DOHH2 (cell line): Measurements from ENCODE around the gene C11orf52.

Source experiments
- H3F3A ChIP-seq: fragments of 200-600 bp; sonication (generic), shearing (Covaris generic); 2 replicates; pipeline ENCODE4 v1.6.0; 2016; ENCODE audit warnings: antibody characterized with exemption, mild to moderate bottlenecking; ENCODE audit not compliant: control insufficient read depth, insufficient read depth
- H3K27ac ChIP-seq: fragments of 200-600 bp; sonication (generic); 2 replicates; pipeline ENCODE4 v1.5.1; 2014; ENCODE audit warnings: low read depth, mild to moderate bottlenecking, low read length, moderate library complexity
- H3K27me3 ChIP-seq: fragments of 200-600 bp; sonication (generic); 2 replicates; pipeline ENCODE4 v1.6.1; 2014; ENCODE audit warnings: mild to moderate bottlenecking, low read length, mixed read lengths; ENCODE audit not compliant: control insufficient read depth
- H3K36me3 ChIP-seq: fragments of 200-600 bp; sonication (generic); 2 replicates; pipeline ENCODE4 v1.6.1; 2014; ENCODE audit warnings: mild to moderate bottlenecking, low read length, moderate library complexity, mixed read lengths; ENCODE audit not compliant: control insufficient read depth
- H3K4me1 ChIP-seq: fragments of 200-600 bp; sonication (generic); 2 replicates; pipeline ENCODE4 v1.6.1; 2014; ENCODE audit warnings: mild to moderate bottlenecking, low read length, mixed read lengths; ENCODE audit not compliant: control insufficient read depth
- H3K4me2 ChIP-seq: fragments of 200-600 bp; sonication (generic); 2 replicates; pipeline ENCODE4 v1.6.0; 2014; ENCODE audit warnings: mild to moderate bottlenecking, low read length, moderate library complexity
- H3K4me3 ChIP-seq: fragments of 200-600 bp; sonication (generic); 2 replicates; pipeline ENCODE4 v1.5.1; 2014; ENCODE audit warnings: mild to moderate bottlenecking, low read length, mixed read lengths
- H3K79me2 ChIP-seq: fragments of 200-600 bp; sonication (generic); 2 replicates; pipeline ENCODE4 v1.6.1; 2014; ENCODE audit warnings: mild to moderate bottlenecking, low read length, mixed read lengths; ENCODE audit not compliant: control insufficient read depth
- H3K9me2 ChIP-seq: fragments of 200-600 bp; sonication (generic); replicated peaks from 2 replicates; pipeline ENCODE4 v1.6.1; 2014; ENCODE audit warnings: mild to moderate bottlenecking, low read length, mixed read lengths; ENCODE audit not compliant: control insufficient read depth
- H3K9me3 ChIP-seq: fragments of 200-600 bp; sonication (generic); 2 replicates; pipeline ENCODE4 v1.6.1; 2014; ENCODE audit warnings: antibody characterized with exemption, low read length, mixed read lengths; ENCODE audit not compliant: control insufficient read depth, insufficient read depth
- H4K20me1 ChIP-seq: fragments of 200-600 bp; sonication (generic); 2 replicates; pipeline ENCODE4 v1.6.0; 2014; ENCODE audit warnings: low read depth, mild to moderate bottlenecking, antibody characterized with exemption, low read length, moderate library complexity; ENCODE audit not compliant: control insufficient read depth, insufficient read depth
- CTCF ChIP-seq: fragments of 200-600 bp; sonication (generic); IDR thresholded peaks from one replicate; pipeline ENCODE4 v1.5.1; 2014; ENCODE audit warnings: antibody characterized with exemption, mild to moderate bottlenecking, low read depth, low read length; ENCODE audit not compliant: poor library complexity, severe bottlenecking
- EZH2phosphoT487 ChIP-seq: fragments of 200-600 bp; sonication (generic); IDR thresholded peaks from 2 replicates; pipeline ENCODE4 v1.6.1; 2017; ENCODE audit warnings: borderline replicate concordance, mild to moderate bottlenecking, antibody characterized with exemption, low read length, moderate library complexity, mixed read lengths

The C11orf52 gene

GRCh38 chr11:111913997-111914396 is 4.7 kb upstream of the C11orf52 start:
- TF ChIP-seq CTCF (no peak), EZH2phosphoT487 (no peak)
- no peak overlapping the region for H3K4me3 ChIP-seq
- H3K4me1 ChIP-seq = no peaks in the 10 kb centered on the region
- no peaks in the 10 kb centered on the region for H3K9me3 ChIP-seq
- no peaks in the 10 kb centered on the region for H4K20me1 ChIP-seq
- H3K36me3 ChIP-seq = no peaks in the 10 kb centered on the region
- no peaks in the 10 kb centered on the region for H3K79me2 ChIP-seq
- no peaks in the 10 kb centered on the region for H3K9me2 ChIP-seq
- no peaks in the 10 kb centered on the region for H3F3A ChIP-seq
- H3K27me3 ChIP-seq = peaks cover 52% of the 10 kb centered on the region
- no peak overlapping the region for H3K4me2 ChIP-seq
- H3K27ac ChIP-seq = no peak overlapping the region

- Histone ChIP-seq H3K4me2 (no peak overlapping the region), H3K27ac (no peak overlapping the region), H3K4me3 (no peak overlapping the region), H3K9me2 (no peaks in the 10 kb centered on the region), H3K27me3 (peaks cover 31% of the 10 kb centered on the region), H3K36me3 (no peaks in the 10 kb centered on the region), H4K20me1 (no peaks in the 10 kb centered on the region), H3K79me2 (no peaks in the 10 kb centered on the region), H3F3A (no peaks in the 10 kb centered on the region), H3K9me3 (no peaks in the 10 kb centered on the region), H3K4me1 (no peaks in the 10 kb centered on the region)
- TF ChIP-seq EZH2phosphoT487 (no peak), CTCF (no peak)
Measured at GRCh38 chr11:111916768-111917167, 1.9 kb upstream of the C11orf52 start.

DNA sequence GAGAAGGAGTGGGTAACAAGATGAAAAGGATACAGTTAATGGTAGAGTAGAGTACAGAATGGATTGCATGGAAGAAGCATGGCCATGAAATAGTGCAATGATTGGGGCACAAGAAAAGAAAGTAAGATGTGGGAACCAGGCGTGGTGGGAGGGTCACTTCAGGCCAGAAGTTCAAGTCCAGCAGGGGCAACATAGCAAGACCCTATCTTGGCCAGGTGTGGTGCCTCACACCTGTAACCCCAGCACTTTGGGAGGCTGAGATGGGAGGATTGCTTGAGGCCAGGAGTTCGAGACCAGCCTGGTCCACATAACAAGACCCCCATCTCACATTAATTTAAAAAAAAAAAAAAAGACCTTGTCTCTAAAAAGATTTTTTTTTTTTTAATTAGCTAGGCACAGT is 1.4 kb upstream of the C11orf52 start:
- H3K4me2 ChIP-seq = no peak overlapping the region

More for the DNA sequence above, 1.4 kb upstream of the C11orf52 start:
- Histone ChIP-seq H3K9me3 (no peaks in the 10 kb centered on the region), H4K20me1 (no peaks in the 10 kb centered on the region), H3K4me3 (no peak overlapping the region), H3K27ac (no peak overlapping the region), H3F3A (no peaks in the 10 kb centered on the region), H3K27me3 (peaks cover 26% of the 10 kb centered on the region), H3K4me1 (no peaks in the 10 kb centered on the region), H3K36me3 (no peaks in the 10 kb centered on the region), H3K9me2 (no peaks in the 10 kb centered on the region), H3K79me2 (no peaks in the 10 kb centered on the region)
- TF ChIP-seq EZH2phosphoT487 (no peak), CTCF (no peak)
